LNCaP clone FGC (cell line): ENCODE results near the gene AGT.

Experiments
- DNase-seq: peaks from one replicate; pipeline ENCODE4 v3.0.0-alpha.2; 2011; ENCODE audit warnings: low read depth
- H3K4me3 ChIP-seq: 2 replicates; pipeline ENCODE4 v1.5.1; 2011; ENCODE audit warnings: mild to moderate bottlenecking, low read depth, low read length, control low read depth
- CTCF ChIP-seq: IDR thresholded peaks from 2 replicates; pipeline ENCODE4 v1.5.1; 2012; ENCODE audit warnings: mild to moderate bottlenecking; ENCODE audit not compliant: control insufficient read depth, insufficient read depth; ENCODE audit errors: extremely low read depth

The AGT gene

GRCh38 chr1:230713915-230714764 is at the start of gene AGT:
Gene AGT, minus strand, starts transcription at chr1:230714122. Its CDS starts 3,299 bp downstream, at chr1:230710823.
- no peak for TF ChIP-seq CTCF
- DNase-seq = peak; percentile 59

DNA sequence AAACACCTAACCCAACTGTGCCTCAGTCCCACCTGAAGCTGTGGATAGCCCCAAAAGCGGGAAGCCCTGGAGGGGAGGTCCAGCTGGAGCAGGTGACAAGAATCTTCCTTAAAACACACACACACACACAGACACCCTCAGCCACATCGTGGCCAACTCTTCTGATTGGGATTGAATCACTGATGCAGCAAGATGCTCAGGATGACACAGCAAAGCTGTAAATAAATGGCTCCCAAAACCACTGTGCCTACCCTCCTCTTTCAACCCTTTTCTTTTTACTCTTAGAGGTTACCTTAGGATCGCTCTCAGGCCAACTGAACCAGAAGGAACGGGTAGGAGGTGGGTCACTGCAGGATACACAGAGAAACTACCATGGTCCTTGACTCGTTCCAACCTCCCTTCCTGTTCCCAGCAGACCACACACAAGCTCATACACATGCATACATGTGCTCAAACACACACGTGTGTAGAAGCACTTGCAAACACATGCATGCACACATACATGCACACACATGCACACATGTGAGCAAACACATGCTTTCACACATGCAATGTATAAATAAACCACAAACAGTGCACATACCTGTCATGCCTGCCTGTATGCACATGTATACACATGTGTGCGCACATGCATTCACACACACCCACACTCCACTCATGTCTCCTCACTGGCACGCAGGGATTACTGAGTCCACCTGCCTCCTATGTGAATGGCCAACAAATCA is 47.7 kb upstream of the AGT start:
- H3K4me3 ChIP-seq = no peak overlapping the region
- DNase-seq = no peak
- no peak for TF ChIP-seq CTCF

More at GRCh38 chr1:230713915-230714764, at the start of gene AGT:
- no peak within 1 kb of the TSS for H3K4me3 ChIP-seq

DNA sequence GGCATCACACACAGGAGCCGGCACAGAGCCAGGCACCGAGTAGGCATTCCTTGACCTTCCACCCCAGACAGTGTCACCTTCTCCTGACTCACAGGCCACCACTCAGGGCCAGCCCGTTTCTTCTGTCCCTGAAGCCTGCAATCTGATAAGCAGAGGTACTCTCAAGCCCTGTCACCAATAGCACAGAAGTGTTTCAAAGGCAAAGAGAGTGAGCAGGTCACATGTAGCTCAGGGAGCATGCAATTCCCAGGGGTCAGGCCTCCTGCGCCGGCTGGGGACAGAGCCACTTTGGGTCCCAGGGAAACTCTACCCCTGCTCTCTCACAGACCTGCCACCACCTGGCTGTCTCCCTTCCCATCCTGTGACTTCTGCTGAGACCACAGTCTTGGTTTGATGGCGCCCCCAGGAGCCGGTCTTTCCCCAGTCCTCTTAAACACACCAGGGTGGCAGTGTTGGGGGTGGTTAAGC is 46.5 kb upstream of the AGT start:
- H3K4me3 ChIP-seq = no peak overlapping the region
- no peak for DNase-seq
- no peak for TF ChIP-seq CTCF

DNA sequence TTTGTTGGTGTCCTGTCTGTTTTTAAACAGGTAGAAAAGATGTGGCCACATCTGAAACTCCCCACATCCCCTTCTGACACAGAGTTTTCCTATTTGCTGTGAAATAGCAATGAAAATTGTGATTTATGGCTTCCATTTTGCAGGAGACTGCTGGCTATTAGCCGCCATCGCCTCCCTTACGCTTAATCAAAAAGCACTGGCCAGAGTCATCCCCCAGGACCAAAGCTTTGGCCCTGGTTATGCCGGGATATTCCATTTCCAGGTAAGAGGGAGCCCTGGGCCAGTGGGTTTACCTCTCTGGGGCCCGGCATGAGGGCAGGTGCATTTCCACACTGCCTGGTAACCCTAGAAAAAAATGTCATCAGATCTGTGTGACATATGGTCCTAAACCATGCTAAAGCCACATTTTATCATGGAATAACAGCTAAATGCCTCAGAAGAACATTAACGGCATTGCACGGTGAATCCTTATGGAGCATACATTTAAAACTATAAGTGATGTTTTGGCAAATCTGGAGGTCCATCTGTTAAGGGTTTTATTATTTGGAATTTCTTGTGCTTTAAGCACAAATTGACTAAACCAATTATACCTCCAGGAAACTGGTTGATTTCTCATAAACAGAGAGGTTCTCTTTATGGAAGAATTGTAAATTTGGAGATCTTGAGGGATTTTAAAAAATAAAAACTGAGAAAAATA is 45.6 kb upstream of the AGT start:
- DNase-seq = no peak
- no peak overlapping the region for H3K4me3 ChIP-seq
- no peak for TF ChIP-seq CTCF

DNA sequence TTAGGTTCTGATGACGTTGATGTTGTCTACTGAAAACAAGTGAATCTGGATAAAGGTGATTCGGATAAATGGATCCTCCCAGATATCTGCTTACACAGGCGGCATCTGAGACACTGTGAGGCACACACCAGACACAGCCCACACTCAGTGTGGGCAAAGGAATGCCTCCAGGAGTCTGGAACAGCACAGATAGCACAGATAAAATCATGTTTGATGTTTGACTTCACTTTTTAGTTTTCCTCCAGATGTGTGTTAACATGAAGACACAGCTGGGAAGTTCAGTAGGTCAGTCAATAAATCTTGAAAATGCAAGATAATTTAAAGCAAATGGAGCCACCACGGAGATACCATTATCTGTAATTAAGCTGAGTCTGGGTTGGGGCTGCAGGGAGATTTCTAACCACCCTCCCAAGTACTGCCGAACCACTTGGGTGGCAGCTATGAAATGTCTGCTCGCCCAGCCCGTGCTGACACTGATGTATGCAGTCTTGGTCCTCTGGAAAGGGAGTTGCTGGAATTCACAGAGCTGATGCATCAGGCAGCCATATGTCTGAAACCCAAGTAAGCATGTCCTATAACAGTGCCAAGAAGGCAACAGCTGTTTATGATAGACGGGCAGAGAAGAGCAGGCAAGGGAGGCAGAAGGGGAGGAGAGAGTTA is 44.9 kb upstream of the AGT start:
- no peak for DNase-seq
- TF ChIP-seq CTCF = no peak
- H3K4me3 ChIP-seq = no peak overlapping the region
